CD4-positive, alpha-beta T cell treated with Interleukin-21 for 1 hour (primary cell): ENCODE results near the gene GPAM.
"Not testable (repeated sequence)": the region's sequence is repeated elsewhere in the genome, so short reads cannot be mapped to it uniquely, and the experiment has no call there.

Experiments used
- DNase-seq: peaks from one replicate; pipeline ENCODE4 v3.0.0-alpha.2; 2020

Gene GPAM

GRCh38 chr10:112214298-112214926 is 30.8 kb upstream of the GPAM start:
- DNase-seq = no peak

GRCh38 chr10:112213836-112214235 is 30.3 kb upstream of the GPAM start:
- DNase-seq = no peak

- DNase-seq = no peak
These were observed 29.7 kb upstream of the GPAM start for GRCh38 chr10:112213098-112213823.

GRCh38 chr10:112210666-112211065 is 27.1 kb upstream of the GPAM start:
- DNase-seq = no peak

- DNase-seq = no peak
These were observed 26.1 kb upstream of the GPAM start for GRCh38 chr10:112209684-112210131.

- no peak for DNase-seq
These were observed 25.4 kb upstream of the GPAM start for GRCh38 chr10:112208997-112209396.

- no peak for DNase-seq
These were observed 24.7 kb upstream of the GPAM start for GRCh38 chr10:112208292-112208691.

- DNase-seq = no peak
These were observed 19.9 kb upstream of the GPAM start for GRCh38 chr10:112203328-112204076.

GRCh38 chr10:112202561-112203241 is 19.1 kb upstream of the GPAM start:
- DNase-seq = no peak

- DNase-seq = no peak
These were observed 18.5 kb upstream of the GPAM start for GRCh38 chr10:112202076-112202475.

- DNase-seq = no peak
These were observed 17.8 kb upstream of the GPAM start for GRCh38 chr10:112201334-112201733.

GRCh38 chr10:112200259-112200658 is 16.7 kb upstream of the GPAM start:
- DNase-seq = not testable (repeated sequence)

GRCh38 chr10:112197662-112198061 is 14.1 kb upstream of the GPAM start:
- not testable (repeated sequence) for DNase-seq

- no peak for DNase-seq
These were observed 11.7 kb upstream of the GPAM start for GRCh38 chr10:112195224-112195623.

- DNase-seq = no peak
These were observed 8.2 kb upstream of the GPAM start for GRCh38 chr10:112191791-112192190.

GRCh38 chr10:112191041-112191590 is 7.6 kb upstream of the GPAM start:
- DNase-seq = no peak

GRCh38 chr10:112189465-112189864 is 5.9 kb upstream of the GPAM start:
- DNase-seq = no peak

- no peak for DNase-seq
These were observed 4.0 kb upstream of the GPAM start for GRCh38 chr10:112187527-112187926.

GRCh38 chr10:112185959-112186358 is 2.4 kb upstream of the GPAM start:
- no peak for DNase-seq

- DNase-seq = no peak
These were observed 814 bp upstream of the GPAM start for GRCh38 chr10:112184379-112184778.

GRCh38 chr10:112184052-112184371 is 447 bp upstream of the GPAM start:
- DNase-seq = no peak

GRCh38 chr10:112182784-112183328 is 709 bp downstream of the GPAM start:
- DNase-seq = no peak

- no peak for DNase-seq
These were observed 6.3 kb downstream of the GPAM start for GRCh38 chr10:112177247-112177646.
